Cardiac fibroblast (primary cell): ENCODE data around the gene TPRA1.

ENCODE experiments used
- DNase-seq, 2 donors: peaks; one replicate each; pipeline versions ENCODE4 v3.0.0 to v3.0.0-alpha.2; 2010; ENCODE audit warnings: low read depth in 2 of 2
- H3K4me3 ChIP-seq, 2 donors: replicated peaks in 1 of 2; 1 replicate in 1 of 2; 2 replicates in 1 of 2; pipeline ENCODE4 v1.5.1; 2011; ENCODE audit warnings: low read depth in 2 of 2, low read length in 2 of 2, mild to moderate bottlenecking in 2 of 2, moderate library complexity in 1 of 2
- CTCF ChIP-seq: IDR thresholded peaks from one replicate; pipeline ENCODE4 v1.5.1; 2011; ENCODE audit warnings: low read depth, mild to moderate bottlenecking, low read length, inconsistent platforms

Gene TPRA1

GRCh38 chr3:127590593-127591465, at the start of gene TPRA1:
Gene TPRA1 (minus strand): TSS chr3:127590733. CDS start chr3:127580146, 10,587 bp downstream.
- peak; percentile 98 to 99 for DNase-seq
- peak within 1 kb of the TSS; percentile 87 to 90 for H3K4me3 ChIP-seq
- no peak for TF ChIP-seq CTCF

GRCh38 chr3:127640042-127640355, 49.5 kb upstream of the TPRA1 start:
- no peak overlapping the region for H3K4me3 ChIP-seq
- DNase-seq, result no peak
- no peak for TF ChIP-seq CTCF

GRCh38 chr3:127639173-127640041, 48.9 kb upstream of the TPRA1 start:
- peak in 1 of 2 donors; percentile 38 for DNase-seq
- no peak for TF ChIP-seq CTCF
- H3K4me3 ChIP-seq, result no peak overlapping the region

- H3K4me3 ChIP-seq, result no peak overlapping the region
- no peak for TF ChIP-seq CTCF
- no peak for DNase-seq
Measured at GRCh38 chr3:127637971-127638370, 47.4 kb upstream of the TPRA1 start.

GRCh38 chr3:127637546-127637945, 47.0 kb upstream of the TPRA1 start:
- no peak overlapping the region for H3K4me3 ChIP-seq
- DNase-seq, result no peak
- no peak for TF ChIP-seq CTCF

GRCh38 chr3:127634653-127635052, 44.1 kb upstream of the TPRA1 start:
- TF ChIP-seq CTCF, result no peak
- DNase-seq, result no peak
- H3K4me3 ChIP-seq, result no peak overlapping the region
